ENCODE data around the gene MGAT4A.

The MGAT4A gene

GRCh38 chr2:98775146-98775986 lies 44.4 kb upstream of the MGAT4A start:
- FAIRE-seq (no peak), DNase-seq (ENCODE audit: insufficient read length, low spot score) (no peak)
- no peak for TF ChIP-seq CTCF (IDR thresholded peaks at IDR 0.05; ENCODE audit: insufficient read depth, missing control alignments)

GRCh38 chr2:98773907-98774306 lies 43.0 kb upstream of the MGAT4A start:
- no peak for TF ChIP-seq CTCF (IDR thresholded peaks at IDR 0.05; ENCODE audit: insufficient read depth, missing control alignments)
- DNase-seq (ENCODE audit: insufficient read length, low spot score) (no peak), FAIRE-seq (no peak)

- no peak for TF ChIP-seq CTCF (IDR thresholded peaks at IDR 0.05; ENCODE audit: insufficient read depth, missing control alignments)
- no peak for FAIRE-seq
- no peak for DNase-seq (ENCODE audit: insufficient read length, low spot score)
Observed at GRCh38 chr2:98773169-98773568, 42.2 kb upstream of the MGAT4A start.

GRCh38 chr2:98772536-98772935 lies 41.6 kb upstream of the MGAT4A start:
- no peak for TF ChIP-seq CTCF (IDR thresholded peaks at IDR 0.05; ENCODE audit: insufficient read depth, missing control alignments)
- no peak for FAIRE-seq
- DNase-seq (ENCODE audit: insufficient read length, low spot score), result no peak

- no peak for TF ChIP-seq CTCF (IDR thresholded peaks at IDR 0.05; ENCODE audit: insufficient read depth, missing control alignments)
- FAIRE-seq (no peak), DNase-seq (ENCODE audit: insufficient read length, low spot score) (no peak)
Observed at GRCh38 chr2:98771721-98772524, 41.0 kb upstream of the MGAT4A start.

GRCh38 chr2:98771264-98771663 lies 40.3 kb upstream of the MGAT4A start:
- no peak for TF ChIP-seq CTCF (IDR thresholded peaks at IDR 0.05; ENCODE audit: insufficient read depth, missing control alignments)
- FAIRE-seq (no peak), DNase-seq (ENCODE audit: insufficient read length, low spot score) (no peak)

- TF ChIP-seq CTCF (IDR thresholded peaks at IDR 0.05; ENCODE audit: insufficient read depth, missing control alignments), result no peak
- DNase-seq (ENCODE audit: insufficient read length, low spot score) (no peak), FAIRE-seq (no peak)
Observed at GRCh38 chr2:98769784-98770183, 38.9 kb upstream of the MGAT4A start.
